Jurkat, Clone E6-1 (cell line): ENCODE data around the gene CACNA1H.
A peak's percentile ranks its signal among the peaks of the same experiment; 100 is the strongest.
"Not testable (repeated sequence)": the region's sequence is repeated elsewhere in the genome, so short reads cannot be mapped to it uniquely, and the experiment has no call there.

Source experiments
- DNase-seq: peaks from one replicate; pipeline ENCODE4 v3.0.0-alpha.2; 2011; ENCODE audit warnings: low read depth, low spot score
- H3K4me3 ChIP-seq: 2 replicates; pipeline ENCODE4 v1.5.1; 2011; ENCODE audit warnings: mild to moderate bottlenecking, low read length, control low read depth, moderate library complexity

Gene CACNA1H

DNA sequence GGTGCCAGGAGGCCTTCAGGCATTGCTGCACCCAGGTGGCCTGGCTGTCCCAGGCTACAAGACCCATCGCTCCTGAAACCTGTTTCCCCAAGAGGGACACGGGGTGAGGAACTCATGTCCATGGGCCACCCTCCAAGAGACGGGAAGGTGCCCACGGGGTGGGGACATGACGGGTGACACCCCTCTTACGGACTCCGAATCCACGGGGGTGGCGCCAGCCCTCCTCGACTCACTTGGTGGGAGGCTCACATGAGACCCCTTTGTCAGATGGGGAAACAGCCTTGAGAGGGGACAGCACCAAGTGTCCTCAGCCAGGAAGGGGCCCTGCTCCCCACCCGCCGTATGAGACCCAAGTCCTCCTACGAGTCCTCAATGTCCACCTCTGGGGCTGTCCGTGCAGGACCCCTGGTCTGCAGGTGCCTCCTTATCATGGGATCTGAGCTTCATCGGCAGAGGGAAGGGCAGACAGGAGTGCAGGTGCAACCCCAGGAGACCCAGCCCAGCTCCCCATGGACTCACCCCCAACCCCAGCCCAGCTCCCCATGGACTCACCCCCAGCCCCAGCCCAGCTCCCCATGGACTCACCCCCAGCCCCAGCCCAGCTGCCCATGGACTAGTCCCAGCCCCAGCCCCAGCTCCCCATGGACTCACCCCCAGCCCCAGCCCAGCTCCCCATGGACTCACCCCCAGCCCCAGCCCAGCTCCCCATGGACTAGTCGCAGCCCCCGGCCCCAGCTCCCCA lies 77.7 kb downstream of the CACNA1H start:
- not testable (repeated sequence) for H3K4me3 ChIP-seq, DNase-seq

DNA sequence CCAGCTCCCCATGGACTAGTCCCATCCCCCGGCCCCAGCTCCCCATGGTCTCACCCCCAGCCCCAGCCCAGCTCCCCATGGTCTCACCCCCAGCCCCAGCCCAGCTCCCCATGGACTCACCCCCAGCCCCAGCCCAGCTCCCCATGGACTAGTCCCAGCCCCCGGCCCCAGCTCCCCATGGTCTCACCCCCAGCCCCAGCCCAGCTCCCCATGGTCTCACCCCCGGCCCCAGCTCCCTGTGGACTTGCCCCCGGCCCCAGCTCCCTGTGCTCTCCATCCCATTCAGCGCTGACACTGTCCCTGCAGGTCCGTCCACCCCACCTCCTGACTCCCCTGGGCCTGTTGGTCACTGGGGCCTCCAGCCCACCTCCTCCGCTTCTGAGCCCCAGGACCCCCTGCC lies 78.4 kb downstream of the CACNA1H start:
- H3K4me3 ChIP-seq, DNase-seq: not testable (repeated sequence)

DNA sequence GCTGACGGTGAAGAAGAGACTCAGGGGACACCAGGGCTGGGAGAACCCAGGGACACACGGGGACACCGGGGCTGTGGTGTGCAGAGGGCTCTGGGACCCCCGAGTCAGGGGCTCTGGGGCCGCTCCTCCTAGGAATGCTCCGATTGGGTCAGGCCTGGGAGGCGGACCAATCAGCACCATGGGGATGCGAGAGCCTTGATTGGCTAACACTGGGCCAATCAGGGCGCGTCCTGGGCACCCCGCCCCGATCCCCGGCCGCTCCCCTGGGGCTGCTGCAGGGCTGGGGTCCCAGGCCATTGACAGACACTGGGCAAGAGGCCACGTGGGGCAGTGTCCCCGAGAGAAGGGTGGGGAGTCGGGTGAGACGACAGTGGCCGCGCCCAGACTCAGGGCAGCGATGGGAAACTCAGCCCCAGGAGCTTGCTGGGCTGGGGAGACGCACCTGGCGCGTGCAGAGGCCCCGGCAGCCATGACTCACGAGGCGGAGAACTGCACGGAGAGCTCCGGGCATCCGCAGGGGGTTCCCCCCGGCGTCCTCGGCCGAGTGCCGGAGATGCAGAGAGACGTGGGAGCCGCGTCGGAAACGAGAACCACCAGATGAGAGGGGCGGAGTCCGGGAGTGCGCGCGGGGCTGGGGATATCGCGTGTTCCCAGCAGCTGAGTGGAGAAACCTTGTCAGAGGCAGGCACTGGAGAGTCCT lies 79.3 kb downstream of the CACNA1H start:
- not testable (repeated sequence) for DNase-seq, H3K4me3 ChIP-seq

DNA sequence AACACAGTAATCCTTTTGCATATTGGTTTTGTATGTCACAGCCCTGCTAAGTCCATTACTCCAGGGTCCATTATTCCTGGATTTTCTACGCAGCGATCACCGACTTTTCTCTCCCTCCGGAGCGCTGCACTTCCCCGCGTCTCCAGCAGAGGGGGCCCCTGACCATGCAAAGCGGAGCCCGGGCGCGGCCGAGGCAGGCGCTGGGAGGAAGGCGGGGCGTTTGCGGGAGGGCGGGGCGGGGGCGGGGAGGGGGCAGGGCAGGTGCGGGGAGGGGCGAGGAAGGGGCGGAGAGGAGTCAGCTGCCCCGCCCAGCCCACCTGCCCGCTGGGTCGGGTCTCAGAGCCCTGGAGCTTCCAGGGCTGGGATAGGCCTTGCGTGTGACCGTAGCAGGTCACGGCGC lies 83.8 kb downstream of the CACNA1H start:
- not testable (repeated sequence) for DNase-seq

DNA sequence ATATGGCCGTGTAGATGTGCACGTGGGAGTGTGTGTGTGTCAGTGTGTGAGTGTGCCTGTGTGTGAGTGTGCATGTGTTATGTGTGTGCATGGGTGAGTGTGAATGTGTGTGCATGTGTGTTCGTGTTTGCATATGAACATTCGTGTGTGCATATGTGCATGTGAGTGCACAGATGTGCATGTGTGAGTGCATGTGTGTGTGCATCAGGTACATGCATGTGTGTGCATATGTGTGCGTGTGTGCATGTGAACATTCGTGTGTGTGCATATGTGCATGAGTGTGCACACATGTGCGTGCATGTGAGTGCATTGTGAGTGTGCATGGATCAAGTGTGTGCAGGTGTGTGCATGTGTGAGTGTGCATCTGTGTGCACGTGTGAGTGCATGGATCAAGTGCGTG lies 85.1 kb downstream of the CACNA1H start:
- no peak overlapping the region for H3K4me3 ChIP-seq
- DNase-seq, result no peak

More for the DNA sequence above, 83.8 kb downstream of the CACNA1H start:
- not testable (repeated sequence) for H3K4me3 ChIP-seq

DNA sequence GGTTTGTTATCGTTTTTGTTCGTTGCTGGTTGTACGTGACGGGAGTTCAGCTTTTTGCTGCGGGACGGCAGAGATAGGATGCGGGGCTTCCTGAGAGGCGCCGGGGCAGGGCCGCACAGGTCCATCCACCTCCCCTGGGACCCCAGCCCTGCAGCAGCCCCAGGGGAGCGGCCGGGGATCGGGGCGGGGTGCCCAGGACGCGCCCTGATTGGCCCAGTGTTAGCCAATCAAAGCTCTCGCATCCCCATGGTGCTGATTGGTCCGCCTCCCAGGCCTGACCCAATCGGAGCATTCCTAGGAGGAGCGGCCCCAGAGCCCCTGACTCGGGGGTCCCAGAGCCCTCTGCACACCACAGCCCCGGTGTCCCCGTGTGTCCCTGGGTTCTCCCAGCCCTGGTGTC lies 86.0 kb downstream of the CACNA1H start:
- DNase-seq, H3K4me3 ChIP-seq: not testable (repeated sequence)

DNA sequence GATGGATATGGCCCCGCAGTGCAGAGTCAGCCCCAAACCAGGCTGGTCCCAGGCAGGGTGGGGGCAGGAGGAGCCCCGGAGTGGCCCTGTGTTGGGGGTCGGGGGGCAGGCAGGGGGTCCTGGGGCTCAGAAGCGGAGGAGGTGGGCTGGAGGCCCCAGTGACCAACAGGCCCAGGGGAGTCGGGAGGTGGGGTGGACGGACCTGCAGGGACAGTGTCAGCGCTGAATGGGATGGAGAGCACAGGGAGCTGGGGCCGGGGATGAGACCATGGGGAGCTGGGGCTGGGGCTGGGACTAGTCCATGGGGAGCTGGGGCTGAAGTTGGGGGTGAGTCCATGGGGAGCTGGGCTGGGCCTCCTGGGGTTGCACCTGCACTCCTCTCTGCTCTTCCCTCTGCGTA lies 86.7 kb downstream of the CACNA1H start:
- H3K4me3 ChIP-seq, DNase-seq: not testable (repeated sequence)

DNA sequence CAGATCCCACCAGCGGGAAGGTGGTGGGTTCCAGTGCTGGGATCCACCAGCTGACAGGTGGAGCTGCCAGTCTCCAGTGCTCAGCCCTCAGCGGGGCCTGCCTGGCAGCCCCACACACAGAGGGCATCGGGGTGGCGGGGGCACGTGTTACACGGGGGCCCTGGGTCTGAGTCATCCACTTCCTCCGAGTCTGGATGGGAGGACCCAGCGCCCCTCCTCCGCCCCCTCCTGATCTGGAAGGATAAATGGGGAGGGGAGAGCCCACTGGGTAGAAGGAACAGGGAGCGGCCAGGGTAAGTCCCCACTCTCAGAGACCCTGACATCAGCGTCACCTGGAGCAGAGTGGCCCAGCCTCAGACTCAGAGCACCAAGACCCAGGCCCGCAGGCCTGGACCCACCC lies 87.5 kb downstream of the CACNA1H start, which contains the start of gene TPSAB1:
TSS of gene TPSAB1 (plus strand) at position 270 of the 400 bp plus-strand sequence. CDS start 234 bp downstream, outside the sequence.
- not testable (repeated sequence) for H3K4me3 ChIP-seq, DNase-seq

DNA sequence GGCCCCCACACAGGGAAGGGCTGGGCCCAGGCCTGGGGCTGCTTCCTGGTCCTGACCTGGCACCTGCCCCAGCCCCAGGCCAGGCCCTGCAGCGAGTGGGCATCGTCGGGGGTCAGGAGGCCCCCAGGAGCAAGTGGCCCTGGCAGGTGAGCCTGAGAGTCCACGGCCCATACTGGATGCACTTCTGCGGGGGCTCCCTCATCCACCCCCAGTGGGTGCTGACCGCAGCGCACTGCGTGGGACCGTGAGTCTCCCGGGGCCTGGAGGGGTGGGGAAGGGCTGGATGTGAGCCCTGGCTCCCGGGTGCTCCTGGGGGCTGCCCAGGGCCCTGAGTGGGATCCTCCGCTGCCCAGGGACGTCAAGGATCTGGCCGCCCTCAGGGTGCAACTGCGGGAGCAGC lies 88.2 kb downstream of the CACNA1H start:
- DNase-seq, H3K4me3 ChIP-seq: not testable (repeated sequence)

DNA sequence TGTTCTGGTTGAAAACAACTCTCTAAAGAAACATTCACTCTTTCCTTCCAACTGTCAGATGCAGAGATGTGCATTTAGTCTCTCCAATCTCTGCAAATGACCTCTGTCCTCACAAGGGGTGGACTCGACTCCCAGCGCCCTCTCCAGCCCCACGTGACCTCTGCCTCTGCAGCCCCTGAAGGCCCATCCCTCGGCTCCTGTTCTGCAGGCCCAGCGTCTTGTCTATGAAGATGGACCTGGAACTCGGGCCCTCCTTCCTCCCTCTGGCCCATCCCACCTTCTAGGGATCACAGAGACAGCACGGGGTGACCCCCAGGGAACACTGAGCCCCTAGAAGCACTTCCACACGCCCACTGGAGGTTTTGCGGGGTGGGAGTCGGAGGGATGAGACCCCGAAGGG lies 90.5 kb downstream of the CACNA1H start:
- not testable (repeated sequence) for H3K4me3 ChIP-seq, DNase-seq

DNA sequence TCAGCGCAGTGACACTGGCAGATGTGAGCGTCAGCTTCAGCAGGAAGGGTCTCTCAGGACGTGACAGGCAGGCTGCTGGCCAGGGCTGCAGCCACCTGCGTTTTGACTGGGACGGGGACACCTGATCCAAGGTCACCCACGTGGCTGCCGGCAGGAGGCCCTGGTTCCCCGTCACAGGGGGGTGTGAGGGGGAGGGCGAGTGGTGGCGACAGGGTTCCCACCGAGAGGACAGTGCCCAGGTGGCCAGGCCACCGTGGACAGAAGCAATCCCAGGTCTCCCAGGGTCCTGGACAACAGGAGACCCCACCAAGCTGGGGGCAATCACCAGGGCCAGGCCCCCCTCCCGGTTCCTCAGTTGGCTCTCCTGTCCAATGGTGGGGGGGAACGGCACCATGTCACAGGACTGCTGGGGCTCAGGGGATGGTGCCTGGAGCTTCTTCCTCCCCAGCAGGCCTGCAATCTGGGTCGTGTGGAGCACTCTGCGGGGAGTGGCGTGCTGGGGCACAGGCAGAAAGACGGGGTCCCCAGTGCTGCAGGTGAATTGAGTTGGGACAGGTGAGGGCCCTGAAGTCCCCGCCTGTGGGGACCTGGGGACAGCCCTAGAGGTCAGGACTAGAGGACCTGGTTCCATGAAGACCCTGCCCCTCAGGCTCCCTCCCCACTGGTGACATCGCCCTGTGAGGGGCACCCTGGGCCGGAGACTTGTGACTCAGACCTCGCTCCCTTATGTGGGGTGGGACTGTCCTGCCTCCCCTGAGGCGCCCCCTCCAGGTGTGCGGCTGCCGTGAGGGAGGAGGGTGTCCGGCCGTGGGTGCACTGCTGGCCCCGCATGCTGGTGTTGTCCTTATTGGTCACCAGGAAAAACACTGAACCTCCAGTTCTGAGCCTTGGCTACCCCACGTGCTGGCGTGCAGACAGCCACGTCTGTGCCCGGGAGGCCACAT lies 91.3 kb downstream of the CACNA1H start:
- H3K4me3 ChIP-seq, DNase-seq: not testable (repeated sequence)

DNA sequence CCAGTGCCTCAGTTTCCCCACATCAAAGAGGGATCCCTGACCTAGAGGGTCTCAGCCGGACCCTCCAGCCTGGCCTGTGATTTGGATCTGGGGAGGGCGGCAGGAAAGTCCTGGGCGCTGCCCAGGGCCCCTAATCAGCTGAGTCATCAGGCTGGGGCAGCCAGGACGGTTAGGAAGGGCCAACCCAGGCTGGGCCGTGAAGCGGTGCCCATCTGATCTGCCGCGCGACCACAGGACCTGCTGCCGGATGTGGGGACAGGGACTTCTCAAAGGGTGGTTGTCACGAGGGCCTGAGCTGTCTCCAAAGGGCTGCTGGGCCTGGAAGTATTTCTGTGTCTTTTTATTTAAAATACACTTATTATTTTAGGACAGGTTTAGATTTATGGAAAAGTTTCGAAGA lies 92.0 kb downstream of the CACNA1H start:
- DNase-seq, result peak; percentile 29
- no peak overlapping the region for H3K4me3 ChIP-seq

DNA sequence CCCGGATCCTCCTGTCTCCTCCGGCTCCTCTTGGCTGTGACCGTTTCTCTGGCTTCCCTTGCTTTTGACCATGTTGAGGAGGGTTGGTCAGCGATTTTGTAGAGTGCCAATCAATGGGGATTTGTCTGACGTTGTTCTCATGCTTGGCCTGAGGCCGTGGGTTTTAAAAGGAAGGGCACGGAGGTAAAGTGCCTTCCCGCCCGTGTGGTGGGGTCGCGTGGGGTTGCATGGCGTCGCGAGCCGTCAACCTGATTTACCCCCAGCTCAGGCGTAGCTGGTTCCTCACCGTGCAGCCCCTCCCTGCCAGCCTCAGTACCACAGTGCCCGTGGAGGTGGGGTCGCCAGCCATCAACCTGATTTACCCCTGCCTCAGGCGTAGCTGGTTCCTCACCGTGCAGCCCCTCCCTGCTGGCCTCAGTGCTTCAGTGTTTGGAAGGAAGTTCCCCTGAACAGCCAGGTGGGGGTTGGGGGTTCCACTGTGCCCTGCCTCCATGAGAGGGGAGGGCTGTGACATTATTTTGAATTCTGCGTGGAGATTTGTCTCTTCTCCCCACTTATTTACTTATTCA lies 92.6 kb downstream of the CACNA1H start:
- DNase-seq, result no peak
- H3K4me3 ChIP-seq, result no peak overlapping the region

DNA sequence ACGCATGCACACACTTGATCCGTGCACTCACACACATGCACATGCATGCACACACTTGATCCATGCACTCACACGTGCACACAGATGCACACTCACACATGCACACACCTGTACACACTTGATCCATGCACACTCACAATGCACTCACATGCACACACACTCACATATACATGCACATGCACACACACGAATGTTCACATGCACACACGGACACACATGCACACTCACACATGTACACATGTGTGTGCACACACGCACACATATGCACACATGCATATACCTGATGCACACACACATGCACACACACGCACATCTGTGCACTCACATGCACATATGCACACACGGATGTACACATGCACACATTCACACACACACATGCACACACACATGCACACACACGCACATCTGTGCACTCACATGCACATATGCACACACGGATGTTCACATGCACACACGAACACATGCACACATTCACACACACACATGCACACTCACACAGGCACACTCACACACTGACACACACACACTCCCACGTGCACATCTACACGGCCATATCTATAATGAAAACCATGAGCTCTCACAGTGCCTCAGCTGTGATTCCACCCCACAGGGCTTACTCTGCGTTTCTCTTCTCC lies 95.1 kb downstream of the CACNA1H start:
- H3K4me3 ChIP-seq, DNase-seq: not testable (repeated sequence)

DNA sequence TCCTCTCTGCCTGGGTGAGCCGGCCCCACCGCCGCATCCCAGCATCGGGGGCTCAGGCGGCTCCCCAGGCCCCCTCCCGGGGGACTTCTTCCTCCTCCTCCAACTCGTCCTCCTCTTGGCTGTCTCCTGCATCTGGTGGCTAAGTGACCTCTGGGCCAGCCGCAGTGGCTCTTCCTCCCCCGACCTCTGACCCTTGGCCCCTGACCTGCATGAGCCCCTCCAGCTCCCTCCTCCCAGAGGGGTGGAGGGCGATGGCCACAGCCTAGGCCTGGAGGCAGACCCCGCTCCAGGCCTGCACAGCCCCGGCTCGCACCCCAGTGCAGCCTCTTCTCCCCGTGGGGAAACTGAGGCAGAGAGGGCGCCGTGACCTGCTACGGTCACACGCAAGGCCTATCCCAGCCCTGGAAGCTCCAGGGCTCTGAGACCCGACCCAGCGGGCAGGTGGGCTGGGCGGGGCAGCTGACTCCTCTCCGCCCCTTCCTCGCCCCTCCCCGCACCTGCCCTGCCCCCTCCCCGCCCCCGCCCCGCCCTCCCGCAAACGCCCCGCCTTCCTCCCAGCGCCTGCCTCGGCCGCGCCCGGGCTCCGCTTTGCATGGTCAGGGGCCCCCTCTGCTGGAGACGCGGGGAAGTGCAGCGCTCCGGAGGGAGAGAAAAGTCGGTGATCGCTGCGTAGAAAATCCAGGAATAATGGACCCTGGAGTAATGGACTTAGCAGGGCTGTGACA lies 96.3 kb downstream of the CACNA1H start:
- not testable (repeated sequence) for DNase-seq, H3K4me3 ChIP-seq

DNA sequence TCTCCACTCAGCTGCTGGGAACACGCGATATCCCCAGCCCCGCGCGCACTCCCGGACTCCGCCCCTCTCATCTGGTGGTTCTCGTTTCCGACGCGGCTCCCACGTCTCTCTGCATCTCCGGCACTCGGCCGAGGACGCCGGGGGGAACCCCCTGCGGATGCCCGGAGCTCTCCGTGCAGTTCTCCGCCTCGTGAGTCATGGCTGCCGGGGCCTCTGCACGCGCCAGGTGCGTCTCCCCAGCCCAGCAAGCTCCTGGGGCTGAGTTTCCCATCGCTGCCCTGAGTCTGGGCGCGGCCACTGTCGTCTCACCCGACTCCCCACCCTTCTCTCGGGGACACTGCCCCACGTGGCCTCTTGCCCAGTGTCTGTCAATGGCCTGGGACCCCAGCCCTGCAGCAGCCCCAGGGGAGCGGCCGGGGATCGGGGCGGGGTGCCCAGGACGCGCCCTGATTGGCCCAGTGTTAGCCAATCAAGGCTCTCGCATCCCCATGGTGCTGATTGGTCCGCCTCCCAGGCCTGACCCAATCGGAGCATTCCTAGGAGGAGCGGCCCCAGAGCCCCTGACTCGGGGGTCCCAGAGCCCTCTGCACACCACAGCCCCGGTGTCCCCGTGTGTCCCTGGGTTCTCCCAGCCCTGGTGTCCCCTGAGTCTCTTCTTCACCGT lies 100.9 kb downstream of the CACNA1H start:
- not testable (repeated sequence) for DNase-seq, H3K4me3 ChIP-seq

DNA sequence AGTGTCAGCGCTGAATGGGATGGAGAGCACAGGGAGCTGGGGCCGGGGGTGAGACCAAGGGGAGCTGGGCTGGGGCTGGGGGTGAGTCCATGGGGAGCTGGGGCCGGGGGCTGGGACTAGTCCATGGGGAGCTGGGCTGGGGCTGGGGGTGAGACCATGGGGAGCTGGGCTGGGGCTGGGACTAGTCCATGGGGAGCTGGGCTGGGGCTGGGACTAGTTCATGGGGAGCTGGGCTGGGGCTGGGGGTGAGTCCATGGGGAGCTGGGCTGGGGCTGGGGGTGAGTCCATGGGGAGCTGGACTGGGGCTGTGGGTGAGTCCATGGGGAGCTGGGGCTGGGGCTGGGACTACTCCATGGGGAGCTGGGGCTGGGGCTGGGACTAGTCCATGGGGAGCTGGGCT lies 101.9 kb downstream of the CACNA1H start:
- not testable (repeated sequence) for DNase-seq

More for the DNA sequence above, 101.9 kb downstream of the CACNA1H start:
- not testable (repeated sequence) for H3K4me3 ChIP-seq
